Osteocyte (in vitro differentiated cells): Measurements from ENCODE around the gene PEPD. TPM values are rescaled to one million over a fixed set of nuclear protein-coding genes. Genes with fewer than 3 reads are reported as not detected.

Experiments used
- DNase-seq: peaks from one replicate; pipeline ENCODE4 v3.0.0; 2021; ENCODE audit warnings: mixed read lengths; ENCODE audit not compliant: unreplicated experiment; ENCODE audit errors: extremely low spot score
- H3K27ac Mint-ChIP-seq: one replicate; pipeline ENCODE4 v1.8.0; 2021; ENCODE audit warnings: mild to moderate bottlenecking, mixed read lengths; ENCODE audit not compliant: unreplicated experiment
- H3K27me3 Mint-ChIP-seq: one replicate; pipeline ENCODE4 v1.8.0; 2021; ENCODE audit warnings: mixed read lengths; ENCODE audit not compliant: unreplicated experiment
- H3K36me3 Mint-ChIP-seq: one replicate; pipeline ENCODE4 v1.8.0; 2021; ENCODE audit warnings: mixed read lengths; ENCODE audit not compliant: unreplicated experiment
- H3K4me1 Mint-ChIP-seq: one replicate; pipeline ENCODE4 v1.8.0; 2021; ENCODE audit warnings: mixed read lengths; ENCODE audit not compliant: unreplicated experiment
- H3K4me3 Mint-ChIP-seq: one replicate; pipeline ENCODE4 v1.8.0; 2021; ENCODE audit warnings: mild to moderate bottlenecking, moderate library complexity, mixed read lengths; ENCODE audit not compliant: unreplicated experiment
- H3K9me3 Mint-ChIP-seq: one replicate; pipeline ENCODE4 v1.8.0; 2021; ENCODE audit warnings: mixed read lengths; ENCODE audit not compliant: unreplicated experiment
- total RNA-seq: library from RNA; stranded (reverse); gene quantifications from 2 replicates; pipeline ENCODE4 v1.2.1, GENCODE V29; 2021
- TF ChIP-seq, protein P1 (sequence below): fragments of 200-600 bp; sonication (generic); IDR thresholded peaks from 2 replicates; pipeline ENCODE4 v1.5.0; 2021; ENCODE audit warnings: antibody characterized with exemption, mild to moderate bottlenecking, moderate library complexity

Gene PEPD
- total RNA-seq, 1 donor from 2014 or later = 106 TPM

DNA sequence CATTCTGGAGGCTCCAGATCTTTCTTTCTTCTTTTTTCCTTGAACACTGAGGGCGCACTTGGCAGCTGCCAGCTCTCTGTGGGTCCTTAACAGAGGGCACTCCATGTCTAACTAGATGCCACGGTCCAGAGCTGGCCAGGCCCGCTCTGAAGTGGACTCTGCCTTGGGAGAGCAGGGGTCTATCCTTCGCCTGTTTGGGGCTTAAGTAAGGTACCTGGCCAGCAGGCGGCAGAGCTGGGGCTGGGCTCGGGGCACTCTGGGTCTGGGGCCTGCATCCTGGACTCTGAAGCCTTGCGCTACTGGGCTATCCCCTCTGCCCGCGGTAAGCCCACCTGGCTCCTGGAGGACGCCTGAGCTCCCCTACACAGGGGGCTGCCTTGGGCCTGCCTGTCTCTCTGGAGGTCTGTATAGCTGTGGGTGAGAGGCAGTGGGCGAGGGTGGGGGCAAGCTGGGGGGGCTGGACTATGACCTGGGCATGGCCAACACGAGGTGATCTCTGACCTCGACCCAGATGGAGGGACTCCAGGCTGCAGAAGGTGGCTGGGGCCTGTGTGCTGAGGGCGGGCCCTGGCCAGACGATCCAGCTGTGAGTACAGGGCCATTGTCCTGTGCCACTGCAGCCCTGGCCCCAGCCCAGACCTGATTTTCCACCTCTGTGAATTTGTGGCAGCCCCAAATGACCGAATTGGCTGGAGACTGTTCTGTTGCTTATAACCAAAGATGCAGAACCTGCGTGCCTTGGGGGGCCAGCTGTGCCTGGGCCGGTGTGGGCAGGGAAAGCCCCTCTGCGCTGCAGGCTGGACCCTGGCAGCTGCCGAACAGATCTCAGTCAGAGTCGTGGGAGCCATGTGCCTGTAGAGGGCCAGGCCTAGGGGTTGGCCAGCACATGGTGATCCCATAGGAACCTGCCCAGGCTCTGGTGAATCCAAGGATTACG is 121.6 kb downstream of the PEPD start:
- no peak overlapping the region for H3K4me3 Mint-ChIP-seq
- TF ChIP-seq, protein P1, sequence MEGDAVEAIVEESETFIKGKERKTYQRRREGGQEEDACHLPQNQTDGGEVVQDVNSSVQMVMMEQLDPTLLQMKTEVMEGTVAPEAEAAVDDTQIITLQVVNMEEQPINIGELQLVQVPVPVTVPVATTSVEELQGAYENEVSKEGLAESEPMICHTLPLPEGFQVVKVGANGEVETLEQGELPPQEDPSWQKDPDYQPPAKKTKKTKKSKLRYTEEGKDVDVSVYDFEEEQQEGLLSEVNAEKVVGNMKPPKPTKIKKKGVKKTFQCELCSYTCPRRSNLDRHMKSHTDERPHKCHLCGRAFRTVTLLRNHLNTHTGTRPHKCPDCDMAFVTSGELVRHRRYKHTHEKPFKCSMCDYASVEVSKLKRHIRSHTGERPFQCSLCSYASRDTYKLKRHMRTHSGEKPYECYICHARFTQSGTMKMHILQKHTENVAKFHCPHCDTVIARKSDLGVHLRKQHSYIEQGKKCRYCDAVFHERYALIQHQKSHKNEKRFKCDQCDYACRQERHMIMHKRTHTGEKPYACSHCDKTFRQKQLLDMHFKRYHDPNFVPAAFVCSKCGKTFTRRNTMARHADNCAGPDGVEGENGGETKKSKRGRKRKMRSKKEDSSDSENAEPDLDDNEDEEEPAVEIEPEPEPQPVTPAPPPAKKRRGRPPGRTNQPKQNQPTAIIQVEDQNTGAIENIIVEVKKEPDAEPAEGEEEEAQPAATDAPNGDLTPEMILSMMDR = no peak
- H3K27ac Mint-ChIP-seq = no peak overlapping the region
- H3K9me3 Mint-ChIP-seq = no peaks in the 10 kb centered on the region
- H3K36me3 Mint-ChIP-seq = peaks cover 6% of the 10 kb centered on the region
- no peaks in the 10 kb centered on the region for H3K27me3 Mint-ChIP-seq
- H3K4me1 Mint-ChIP-seq = peaks cover 26% of the 10 kb centered on the region
- no peak for DNase-seq

DNA sequence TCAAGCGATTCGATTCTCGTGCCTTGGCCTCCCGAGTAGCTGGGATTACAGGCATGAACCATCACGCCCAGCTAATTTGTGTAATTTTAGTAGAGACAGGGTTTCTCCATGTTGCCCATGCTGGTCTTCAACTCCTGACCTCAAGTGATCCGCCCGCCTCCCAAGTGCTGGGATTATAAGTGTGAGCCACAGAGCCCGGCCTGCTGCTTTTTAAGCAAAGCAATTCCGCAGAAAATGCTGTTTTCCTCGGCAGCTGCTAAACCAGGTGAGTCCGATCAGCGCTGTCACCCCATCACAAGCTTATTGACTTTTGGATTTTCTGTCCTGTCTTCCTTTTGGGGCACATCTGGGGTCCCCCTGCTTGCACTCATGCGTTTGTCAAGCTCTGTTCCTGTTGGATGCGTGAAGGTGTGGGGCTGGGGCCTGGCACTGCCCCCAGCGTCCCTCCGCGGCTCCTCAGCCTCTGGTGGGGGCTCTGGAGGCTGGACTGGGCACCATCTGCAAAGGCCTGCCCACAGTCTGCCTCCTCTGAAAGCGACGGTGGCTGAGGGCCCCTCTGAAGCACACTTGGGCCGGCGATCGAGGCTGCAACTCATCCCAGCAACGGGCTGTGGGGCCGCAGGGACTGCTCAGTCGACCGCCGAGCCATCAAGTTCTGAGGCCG is 122.4 kb downstream of the PEPD start:
- Mint-ChIP-seq H3K27ac (no peak overlapping the region), H3K27me3 (no peaks in the 10 kb centered on the region), H3K4me1 (peaks cover 34% of the 10 kb centered on the region), H3K9me3 (no peaks in the 10 kb centered on the region), H3K36me3 (peaks cover 4% of the 10 kb centered on the region), H3K4me3 (no peak overlapping the region)
- DNase-seq = no peak
- TF ChIP-seq, protein P1 = no peak

DNA sequence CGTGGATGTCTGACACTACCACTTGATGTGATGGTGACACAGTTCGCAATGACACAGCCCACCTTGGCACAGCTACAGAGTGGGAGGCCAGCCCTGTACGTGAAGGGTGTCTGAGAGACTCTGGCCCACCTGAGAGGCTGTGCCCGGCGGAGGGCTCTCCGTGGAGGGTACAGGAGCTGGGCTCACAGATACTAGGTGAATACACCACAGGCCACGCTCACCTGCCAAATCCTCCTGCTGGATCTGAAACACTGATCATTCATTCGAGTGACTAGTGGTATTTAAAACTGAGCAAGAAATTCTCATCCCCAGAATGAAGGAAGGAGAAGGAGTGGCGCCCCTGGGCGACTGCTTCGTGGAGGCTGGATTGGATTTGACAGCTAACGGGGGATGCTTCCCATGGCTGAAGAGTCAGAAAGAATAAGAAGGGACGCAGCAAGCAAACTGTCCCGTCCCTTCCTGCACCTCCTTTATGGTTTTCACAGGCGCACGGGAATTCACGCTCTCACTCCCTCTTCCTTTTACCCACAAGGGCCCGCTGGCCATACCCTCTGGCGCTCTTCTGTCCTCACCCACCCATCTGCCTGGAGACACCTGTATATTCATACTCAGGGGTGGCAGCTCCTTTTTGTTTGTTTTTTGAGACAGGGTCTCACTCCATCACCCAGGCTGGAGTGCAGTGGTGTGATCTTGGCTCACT is 123.1 kb downstream of the PEPD start:
- no peak overlapping the region for H3K27ac Mint-ChIP-seq

DNA sequence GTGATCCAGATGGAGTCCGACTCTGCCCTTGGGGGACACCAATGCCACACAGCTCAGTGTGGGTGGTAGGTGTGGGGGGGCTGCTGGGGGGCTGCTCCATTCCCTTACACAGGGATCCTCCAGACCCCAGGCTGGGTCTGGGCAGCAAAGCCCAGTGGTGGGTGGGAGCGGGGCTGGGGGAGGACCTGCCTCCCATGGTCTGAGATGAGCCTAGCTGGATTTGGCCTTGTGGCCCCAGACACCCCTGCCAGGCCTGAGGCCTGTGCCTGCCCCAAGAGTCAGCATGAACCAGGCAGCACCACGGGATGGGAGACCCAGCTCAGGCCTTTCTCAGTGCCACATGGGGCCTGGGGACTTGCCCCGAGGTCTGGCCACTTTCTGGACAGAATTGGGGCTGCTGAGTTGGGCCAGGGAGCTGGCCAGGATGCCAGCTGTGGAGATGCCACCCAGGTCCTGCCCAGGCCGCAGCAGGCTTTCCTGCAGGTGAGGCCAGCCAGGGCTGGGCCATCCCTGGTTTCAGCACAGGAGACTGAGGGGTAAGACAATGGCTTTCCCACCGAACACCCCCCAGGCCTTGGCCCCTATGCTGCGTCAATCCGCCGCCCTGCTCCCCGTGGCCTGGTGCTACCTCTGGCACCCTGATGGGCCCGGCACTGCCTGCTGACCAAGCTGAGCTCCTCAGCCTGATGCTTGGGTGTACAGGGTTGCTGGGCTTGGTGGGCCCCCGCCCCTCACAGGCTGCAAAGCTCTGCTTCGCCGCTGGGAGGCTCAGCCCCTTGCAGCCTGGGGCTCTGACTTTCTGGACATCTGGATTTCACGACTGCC is 123.8 kb downstream of the PEPD start:
- peaks cover 41% of the 10 kb centered on the region for H3K4me1 Mint-ChIP-seq
- no peak for DNase-seq
- TF ChIP-seq, protein P1 = peak; percentile 48
- H3K27me3 Mint-ChIP-seq = no peaks in the 10 kb centered on the region
- no peak overlapping the region for H3K27ac Mint-ChIP-seq
- H3K4me3 Mint-ChIP-seq = no peak overlapping the region
- no peaks in the 10 kb centered on the region for H3K9me3 Mint-ChIP-seq
- H3K36me3 Mint-ChIP-seq = peaks cover 4% of the 10 kb centered on the region

More for the DNA sequence above, 123.1 kb downstream of the PEPD start:
- TF ChIP-seq, protein P1 = peak; percentile 9
- Mint-ChIP-seq H3K4me1 (peaks cover 40% of the 10 kb centered on the region), H3K27me3 (no peaks in the 10 kb centered on the region), H3K36me3 (peaks cover 4% of the 10 kb centered on the region), H3K9me3 (no peaks in the 10 kb centered on the region), H3K4me3 (no peak overlapping the region)
- DNase-seq = no peak
